Neural progenitor cell (in vitro differentiated cells): ENCODE measurements around the gene COX20. TPM values are rescaled to one million over a fixed set of nuclear protein-coding genes. Genes with fewer than 3 reads are reported as not detected.
"Not testable (repeated sequence)": the region's sequence is repeated elsewhere in the genome, so short reads cannot be mapped to it uniquely, and the experiment has no call there.

Experiments
- DNase-seq: peaks from one replicate; pipeline ENCODE4 v3.0.0-alpha.2; 2016; ENCODE audit warnings: low spot score
- H2AFZ ChIP-seq: fragments of 200-600 bp; sonication (generic); replicated peaks from 2 replicates; pipeline ENCODE4 v1.6.1; 2016; ENCODE audit warnings: antibody characterized with exemption
- H3F3A ChIP-seq: fragments of 200-600 bp; sonication (generic); 2 replicates; pipeline ENCODE4 v1.6.1; 2016; ENCODE audit warnings: antibody characterized with exemption, low read depth
- H3K27ac ChIP-seq: fragments of 200-600 bp; sonication (generic); 2 replicates; pipeline ENCODE4 v1.5.1; 2016; ENCODE audit warnings: mild to moderate bottlenecking
- H3K27me3 ChIP-seq: fragments of 200-600 bp; sonication (generic); 2 replicates; pipeline ENCODE4 v1.6.1; 2016; ENCODE audit warnings: mild to moderate bottlenecking, moderate library complexity
- H3K36me3 ChIP-seq: fragments of 200-600 bp; sonication (generic); 2 replicates; pipeline ENCODE4 v1.5.1; 2016
- H3K4me1 ChIP-seq: fragments of 200-600 bp; sonication (generic); 2 replicates; pipeline ENCODE4 v1.6.1; 2016; ENCODE audit warnings: mixed run types
- H3K4me2 ChIP-seq: fragments of 200-600 bp; sonication (generic); 2 replicates; pipeline ENCODE4 v1.6.1; 2016
- H3K4me3 ChIP-seq: fragments of 200-600 bp; sonication (generic); 2 replicates; pipeline ENCODE4 v1.5.1; 2016
- H3K79me2 ChIP-seq: fragments of 200-600 bp; sonication (generic); 2 replicates; pipeline ENCODE4 v1.6.1; 2016; ENCODE audit warnings: low read depth
- H3K9ac ChIP-seq: fragments of 200-600 bp; sonication (generic); 2 replicates; pipeline ENCODE4 v1.6.1; 2016
- H3K9me3 ChIP-seq: fragments of 200-600 bp; sonication (generic); 2 replicates; pipeline ENCODE4 v1.5.1; 2016; ENCODE audit warnings: low read depth
- H4K20me1 ChIP-seq: fragments of 200-600 bp; sonication (generic); 2 replicates; pipeline ENCODE4 v1.6.1; 2016; ENCODE audit warnings: low read depth
- H3K27ac Mint-ChIP-seq: 3 replicates; pipeline ENCODE4 v1.8.0; 2021; ENCODE audit warnings: mixed read lengths
- H3K27me3 Mint-ChIP-seq: 2 replicates; pipeline ENCODE4 v1.8.0; 2022; ENCODE audit warnings: low read depth, mild to moderate bottlenecking, inconsistent platforms, moderate library complexity, mixed read lengths; ENCODE audit not compliant: insufficient read depth
- H3K36me3 Mint-ChIP-seq: 3 replicates; pipeline ENCODE4 v1.8.0; 2021; ENCODE audit warnings: mixed read lengths
- H3K4me1 Mint-ChIP-seq: 3 replicates; pipeline ENCODE4 v1.8.0; 2021; ENCODE audit warnings: mixed read lengths
- H3K4me3 Mint-ChIP-seq: 3 replicates; pipeline ENCODE4 v1.8.0; 2021; ENCODE audit warnings: mild to moderate bottlenecking, moderate library complexity, mixed read lengths
- H3K9me3 Mint-ChIP-seq: 3 replicates; pipeline ENCODE4 v1.8.0; 2020; ENCODE audit warnings: mixed read lengths
- EZH2 ChIP-seq: fragments of 200-600 bp; sonication (generic); IDR thresholded peaks from 2 replicates; pipeline ENCODE4 v1.6.1; 2017; ENCODE audit warnings: antibody characterized with exemption, mild to moderate bottlenecking, moderate library complexity
- EZH2phosphoT487 ChIP-seq: fragments of 200-600 bp; sonication (generic); IDR thresholded peaks from 2 replicates; pipeline ENCODE4 v1.6.1; 2017; ENCODE audit warnings: antibody characterized with exemption
- total RNA-seq: library from RNA; depleted of rRNA; stranded (reverse); fragments of >200 nt; gene quantifications from 2 replicates; pipeline ENCODE4 v1.2.3, GENCODE V29; 2015; ENCODE audit warnings: low replicate concordance
- TF ChIP-seq, protein P1 (sequence below): fragments of 200-600 bp; sonication (generic); IDR thresholded peaks from 2 replicates; pipeline ENCODE4 v1.5.1; 2017; ENCODE audit warnings: antibody characterized with exemption, mild to moderate bottlenecking

Gene COX20
- total RNA-seq, 1 donor from 2014 or later: 81.6 TPM

DNA sequence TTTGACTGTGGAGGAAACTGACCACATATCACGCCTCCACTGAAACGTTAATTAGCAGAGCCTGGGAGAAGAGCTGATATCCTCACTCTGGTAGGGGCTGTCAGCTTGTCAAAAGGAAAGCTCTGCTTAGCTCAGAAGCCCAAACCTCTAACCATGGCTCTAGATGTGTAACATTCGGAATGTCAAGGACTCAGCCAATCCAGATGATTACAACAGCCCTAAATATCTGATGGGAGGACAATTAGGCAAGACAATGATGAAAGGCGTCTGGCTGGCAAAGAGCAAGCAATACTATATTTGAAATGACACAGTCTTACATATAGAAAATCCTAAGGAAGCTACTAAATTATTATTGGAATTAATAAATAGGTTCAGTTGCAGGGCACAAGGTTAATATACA is 45.7 kb upstream of the COX20 start:
- Histone ChIP-seq H3K4me1 (peaks cover 24% of the 10 kb centered on the region), H3K27me3 (no peaks in the 10 kb centered on the region), H3K79me2 (no peaks in the 10 kb centered on the region), H3K4me2 (peak overlapping the region; percentile 21), H3K27ac (no peak overlapping the region), H4K20me1 (no peaks in the 10 kb centered on the region), H2AFZ (no peak overlapping the region), H3K4me3 (no peak overlapping the region), H3K9ac (no peak overlapping the region), H3K36me3 (no peaks in the 10 kb centered on the region), H3F3A (peaks cover 10% of the 10 kb centered on the region), H3K9me3 (no peaks in the 10 kb centered on the region)
- H3K27me3 Mint-ChIP-seq: peaks cover 4% of the 10 kb centered on the region
- peaks cover 23% of the 10 kb centered on the region for H3K4me1 Mint-ChIP-seq
- TF ChIP-seq, protein P1, sequence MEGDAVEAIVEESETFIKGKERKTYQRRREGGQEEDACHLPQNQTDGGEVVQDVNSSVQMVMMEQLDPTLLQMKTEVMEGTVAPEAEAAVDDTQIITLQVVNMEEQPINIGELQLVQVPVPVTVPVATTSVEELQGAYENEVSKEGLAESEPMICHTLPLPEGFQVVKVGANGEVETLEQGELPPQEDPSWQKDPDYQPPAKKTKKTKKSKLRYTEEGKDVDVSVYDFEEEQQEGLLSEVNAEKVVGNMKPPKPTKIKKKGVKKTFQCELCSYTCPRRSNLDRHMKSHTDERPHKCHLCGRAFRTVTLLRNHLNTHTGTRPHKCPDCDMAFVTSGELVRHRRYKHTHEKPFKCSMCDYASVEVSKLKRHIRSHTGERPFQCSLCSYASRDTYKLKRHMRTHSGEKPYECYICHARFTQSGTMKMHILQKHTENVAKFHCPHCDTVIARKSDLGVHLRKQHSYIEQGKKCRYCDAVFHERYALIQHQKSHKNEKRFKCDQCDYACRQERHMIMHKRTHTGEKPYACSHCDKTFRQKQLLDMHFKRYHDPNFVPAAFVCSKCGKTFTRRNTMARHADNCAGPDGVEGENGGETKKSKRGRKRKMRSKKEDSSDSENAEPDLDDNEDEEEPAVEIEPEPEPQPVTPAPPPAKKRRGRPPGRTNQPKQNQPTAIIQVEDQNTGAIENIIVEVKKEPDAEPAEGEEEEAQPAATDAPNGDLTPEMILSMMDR: no peak
- TF ChIP-seq EZH2: no peak
- no peak overlapping the region for H3K4me3 Mint-ChIP-seq
- H3K27ac Mint-ChIP-seq: peak overlapping the region; percentile 84
- H3K9me3 Mint-ChIP-seq: peaks cover 4% of the 10 kb centered on the region
- H3K36me3 Mint-ChIP-seq: no peaks in the 10 kb centered on the region
- DNase-seq: no peak

DNA sequence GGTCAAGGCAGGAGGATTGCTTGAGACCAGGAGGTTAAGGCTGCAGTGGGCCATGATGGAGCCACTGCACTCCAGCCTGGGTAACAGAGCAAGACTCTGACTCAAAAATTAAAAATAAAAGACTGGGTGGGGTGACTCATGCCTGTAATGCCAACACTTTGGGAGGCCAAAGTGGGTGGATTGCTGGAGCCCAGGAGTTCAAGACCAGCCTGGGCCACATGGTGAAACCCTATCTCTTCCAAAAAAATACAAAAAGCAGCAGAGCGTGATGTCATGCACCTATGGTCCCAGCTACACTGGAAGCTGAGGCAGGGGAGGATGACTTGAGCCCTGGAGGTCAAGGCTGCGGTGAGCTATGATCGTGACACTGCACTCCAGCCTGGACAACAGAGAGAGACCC is 44.4 kb upstream of the COX20 start:
- Mint-ChIP-seq H3K36me3 (no peaks in the 10 kb centered on the region), H3K9me3 (peaks cover 4% of the 10 kb centered on the region), H3K4me1 (peaks cover 23% of the 10 kb centered on the region), H3K27me3 (peaks cover 4% of the 10 kb centered on the region), H3K27ac (no peak overlapping the region), H3K4me3 (no peak overlapping the region)
- H3K4me3 ChIP-seq: no peak overlapping the region
- peaks cover 10% of the 10 kb centered on the region for H3F3A ChIP-seq
- H4K20me1 ChIP-seq: no peaks in the 10 kb centered on the region
- H3K4me1 ChIP-seq: peaks cover 24% of the 10 kb centered on the region
- H3K9ac ChIP-seq: no peak overlapping the region
- H3K27ac ChIP-seq: no peak overlapping the region
- H3K9me3 ChIP-seq: no peaks in the 10 kb centered on the region
- no peak overlapping the region for H3K4me2 ChIP-seq
- TF ChIP-seq EZH2phosphoT487: no peak
- TF ChIP-seq EZH2: no peak
- TF ChIP-seq, protein P1: no peak
- DNase-seq: no peak
- H3K36me3 ChIP-seq: no peaks in the 10 kb centered on the region
- H3K27me3 ChIP-seq: no peaks in the 10 kb centered on the region
- no peak overlapping the region for H2AFZ ChIP-seq
- no peaks in the 10 kb centered on the region for H3K79me2 ChIP-seq

DNA sequence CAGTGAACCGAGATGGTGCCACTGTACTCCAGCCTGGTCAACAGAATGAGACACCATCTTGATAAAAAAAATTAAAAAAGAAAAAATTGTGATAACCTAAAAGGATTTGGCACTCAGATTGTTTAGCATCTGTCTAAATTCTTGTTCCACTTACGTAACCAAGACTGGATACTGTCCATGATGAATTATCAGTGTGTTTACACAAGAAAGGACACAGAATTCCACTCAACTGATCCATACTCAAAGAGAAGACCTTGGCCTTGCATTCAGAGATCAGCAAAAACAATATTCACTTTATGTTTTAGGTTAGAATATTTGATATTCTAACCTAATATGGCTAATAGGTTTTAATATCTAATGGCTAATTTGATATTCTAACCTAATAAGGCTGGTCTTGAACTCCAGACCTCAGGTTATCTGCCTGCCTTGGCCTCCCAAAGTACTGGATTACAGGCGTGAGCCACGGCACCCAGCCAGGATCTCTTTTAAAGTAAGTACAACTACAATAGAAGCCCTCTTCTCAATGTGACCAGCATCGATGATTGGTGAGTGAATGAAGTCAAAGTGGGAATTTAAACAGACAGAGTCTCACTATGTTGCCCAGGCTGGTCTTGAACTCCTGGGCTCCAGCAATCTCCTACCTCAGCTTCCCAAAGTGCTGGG is 43.1 kb upstream of the COX20 start:
- Mint-ChIP-seq H3K36me3 (no peaks in the 10 kb centered on the region), H3K9me3 (peaks cover 4% of the 10 kb centered on the region), H3K4me1 (peaks cover 23% of the 10 kb centered on the region), H3K4me3 (no peak overlapping the region), H3K27ac (no peak overlapping the region), H3K27me3 (peaks cover 4% of the 10 kb centered on the region)
- Histone ChIP-seq H3K27ac (no peak overlapping the region), H2AFZ (no peak overlapping the region), H3K4me1 (peaks cover 24% of the 10 kb centered on the region), H3K27me3 (no peaks in the 10 kb centered on the region), H3K36me3 (no peaks in the 10 kb centered on the region), H3K9ac (no peak overlapping the region), H3K9me3 (no peaks in the 10 kb centered on the region), H3F3A (peaks cover 10% of the 10 kb centered on the region), H3K4me2 (no peak overlapping the region), H3K79me2 (no peaks in the 10 kb centered on the region), H3K4me3 (no peak overlapping the region), H4K20me1 (no peaks in the 10 kb centered on the region)
- no peak for TF ChIP-seq EZH2
- no peak for DNase-seq

DNA sequence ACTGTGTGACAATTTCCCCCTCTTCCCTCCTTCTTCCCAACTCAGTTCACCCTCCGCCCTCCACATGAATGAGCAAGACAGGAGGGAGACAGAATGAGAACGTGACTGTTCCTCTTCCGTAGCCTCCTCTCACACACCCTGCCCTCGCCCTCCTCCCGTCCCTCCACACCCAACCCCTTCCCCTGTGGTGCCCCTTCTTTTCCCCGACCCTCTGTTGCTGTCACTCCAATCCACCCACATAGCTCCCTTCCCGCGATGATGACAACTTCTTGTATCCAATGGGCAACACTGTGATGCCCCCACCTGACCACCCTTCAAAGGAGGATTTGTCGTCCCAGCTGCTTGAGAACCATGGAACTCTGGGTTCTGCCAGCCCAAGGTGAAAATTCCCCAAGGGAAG is 41.4 kb upstream of the COX20 start:
- DNase-seq: no peak
- Histone ChIP-seq H3F3A (peaks cover 6% of the 10 kb centered on the region), H3K9me3 (no peaks in the 10 kb centered on the region), H2AFZ (no peak overlapping the region), H3K36me3 (no peaks in the 10 kb centered on the region), H3K27me3 (no peaks in the 10 kb centered on the region), H3K79me2 (no peaks in the 10 kb centered on the region), H4K20me1 (no peaks in the 10 kb centered on the region), H3K4me1 (peaks cover 18% of the 10 kb centered on the region), H3K9ac (no peak overlapping the region), H3K4me3 (no peak overlapping the region), H3K27ac (no peak overlapping the region), H3K4me2 (no peak overlapping the region)
- Mint-ChIP-seq H3K27ac (no peak overlapping the region), H3K9me3 (peaks cover 4% of the 10 kb centered on the region), H3K4me1 (peaks cover 17% of the 10 kb centered on the region), H3K36me3 (no peaks in the 10 kb centered on the region), H3K27me3 (peaks cover 4% of the 10 kb centered on the region), H3K4me3 (no peak overlapping the region)
- TF ChIP-seq EZH2 (no peak), EZH2phosphoT487 (no peak)
- TF ChIP-seq, protein P1: no peak

DNA sequence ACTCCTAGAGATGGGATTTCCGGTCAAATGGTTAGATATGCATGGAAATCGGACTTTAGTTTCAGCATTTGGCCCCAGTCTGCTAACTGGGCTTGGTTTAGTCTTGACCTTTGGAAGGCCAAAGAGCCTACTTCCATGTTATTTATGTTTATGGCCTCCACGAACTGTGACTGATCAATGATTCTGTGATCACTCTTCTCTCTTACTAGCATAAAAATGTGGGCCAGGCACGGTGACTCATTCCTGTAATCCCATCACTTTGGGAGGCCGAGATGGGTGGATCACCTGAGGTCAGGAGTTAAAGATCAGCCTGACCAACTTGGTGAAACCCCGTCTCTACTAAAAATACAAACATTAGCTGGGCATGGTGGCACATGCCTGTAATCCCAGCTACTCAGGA is 40.9 kb upstream of the COX20 start:
- not testable (repeated sequence) for H2AFZ ChIP-seq, H3F3A ChIP-seq, H3K9me3 Mint-ChIP-seq, H3K4me3 ChIP-seq, H4K20me1 ChIP-seq, H3K79me2 ChIP-seq, H3K27ac Mint-ChIP-seq, H3K27me3 Mint-ChIP-seq, H3K36me3 Mint-ChIP-seq, H3K27me3 ChIP-seq, H3K27ac ChIP-seq, H3K9me3 ChIP-seq, DNase-seq, H3K4me3 Mint-ChIP-seq, H3K4me2 ChIP-seq, H3K36me3 ChIP-seq, H3K9ac ChIP-seq
- peaks cover 12% of the 10 kb centered on the region for H3K4me1 Mint-ChIP-seq
- peaks cover 14% of the 10 kb centered on the region for H3K4me1 ChIP-seq
